Heart left ventricle (tissue), 16 donors: ENCODE measurements around the gene TTBK2. TPM values are rescaled to one million over a fixed set of nuclear protein-coding genes. Genes with fewer than 3 reads are reported as not detected.

Source experiments
- ATAC-seq, 4 donors: fragments of 200-7000 bp; cut with Tn5 transposase; one replicate each; pipeline ENCODE4 v1.9.1; 2020 to 2022; ENCODE audit warnings: moderate library complexity in 4 of 4, mild to moderate bottlenecking in 3 of 4, moderate number of reproducible peaks in 1 of 4
- DNase-seq, 5 donors: peaks; one replicate each; pipeline ENCODE4 v3.0.0-alpha.2; 2020
- H3K27ac ChIP-seq, 12 donors: fragments of 200-600 bp; sonication (generic) in 4 of 12; one replicate each; pipeline versions ENCODE4 v1.5.0 to v1.8.0; 2016 to 2022; ENCODE audit warnings: mild to moderate bottlenecking in 2 of 12
- H3K27me3 ChIP-seq, 9 donors: fragments of 200-600 bp; sonication (generic) in 2 of 9; one replicate each; pipeline versions ENCODE4 v1.5.1 to v1.8.0; 2016 to 2022; ENCODE audit warnings: mild to moderate bottlenecking in 3 of 9
- H3K36me3 ChIP-seq, 9 donors: fragments of 200-600 bp; sonication (generic) in 2 of 9; one replicate each; pipeline versions ENCODE4 v1.5.0 to v1.8.0; 2018 to 2022; ENCODE audit warnings: mild to moderate bottlenecking in 2 of 9
- H3K4me1 ChIP-seq, 12 donors: fragments of 200-600 bp; sonication (generic) in 4 of 12; one replicate each; pipeline versions ENCODE4 v1.5.0 to v1.8.0; 2016 to 2022; ENCODE audit warnings: mild to moderate bottlenecking in 3 of 12
- H3K4me3 ChIP-seq, 12 donors: fragments of 200-600 bp; sonication (generic) in 4 of 12; one replicate each; pipeline versions ENCODE4 v1.5.0 to v1.8.0; 2017 to 2022; ENCODE audit warnings: mild to moderate bottlenecking in 9 of 12, moderate library complexity in 4 of 12
- H3K9me3 ChIP-seq, 12 donors: fragments of 200-600 bp; sonication (generic) in 4 of 12; one replicate each; pipeline versions ENCODE4 v1.5.0 to v1.8.0; 2016 to 2022; ENCODE audit warnings: mild to moderate bottlenecking in 1 of 12
- POLR2A ChIP-seq, 2 donors: fragments of 450-650 bp; IDR thresholded peaks; one replicate each; pipeline ENCODE4 v1.6.1; 2017; ENCODE audit warnings: antibody characterized with exemption in 2 of 2, mild to moderate bottlenecking in 2 of 2, moderate library complexity in 2 of 2
- WGBS, 4 donors: extraction: QIAGEN DNeasy Blood & Tissue Kit in 2 of 4; methylation state at CpG; one replicate each; pipeline versions ENCODE4 v1.1.5 to v1.1.7; 2013 to 2018; 5-methylcytosine and 5-hydroxymethylcytosine counted together
- intact Hi-C, 10 donors: fragments of 100-400 bp; cut with DNase I; formaldehyde crosslinking; loops; one replicate each; pipeline versions ENCODE4 v1.11.1 to v1.14.2; 2022
- polyA plus RNA-seq, 2 donors: library from polyadenylated mRNA; stranded (reverse); fragments of 200-250 nt; gene quantifications; one replicate each; pipeline ENCODE4 v1.2.3, GENCODE V29; 2013
- total RNA-seq, 9 donors: library from RNA; depleted of rRNA in 2 of 9; stranded (reverse); fragments of >200 nt in 2 of 9; fragmentation: NEBNext Ultra II Directional in 3 of 9; extraction: Animal tissue kit (Norgen Biotek cat#: 25700) in 3 of 9; gene quantifications; one replicate each; pipeline versions ENCODE4 v1.1.0 to v1.2.4, GENCODE V29; 2016 to 2023
- TF ChIP-seq, protein P1 (sequence below), 12 donors: fragments of 200-600 bp; sonication (generic) in 4 of 12; IDR thresholded peaks; one replicate each; pipeline versions ENCODE4 v1.5.0 to v1.8.0; 2018 to 2022; ENCODE audit warnings: antibody characterized with exemption in 12 of 12, mild to moderate bottlenecking in 5 of 12
- donor health status: ischemic (EF 13 %, LVEDD 7.1; RV severe dilation, severe dysfunction).
- donor health status: healthy with polysubstance abuse.
- donor health status: DM: no; HTN: yes; CAD: no.
- donor health status: DM: no; HTN: no; CAD: no.
- donor health status: ischemic (EF 25% LVEDD 6.9; RV normal size, moderate dysfunction).
- donor health status: ischemic (EF 25% LVEDD 5.7; RV mildly dilated, moderate dysfunction).
- donor health status: healthy.
- donor health status: DM: yes; HTN: yes; CAD: no.
- donor health status: ischemic (EF 35%, LVEDD 5.7; RV mildly dilated, moderate dysfunction).
- donor health status: nonischemic (EF 11% LVEDD 7.7; RV severe dilation, severe dysfunction).
- donor health status: DM: yes; HTN: yes; CAD: no.
- donor health status: PGD.
- donor health status: ischemic (EF 29% LVEDD 5.4; RV normal size, mild dysfunction).
- donor health status: nonischemic (EF 23%, LVEDD 6.1; RV moderate dilation, normal function).

Gene TTBK2
- total and polyA plus RNA-seq, 11 donors, result 4.9 to 27.9 (median 19.1) TPM

DNA sequence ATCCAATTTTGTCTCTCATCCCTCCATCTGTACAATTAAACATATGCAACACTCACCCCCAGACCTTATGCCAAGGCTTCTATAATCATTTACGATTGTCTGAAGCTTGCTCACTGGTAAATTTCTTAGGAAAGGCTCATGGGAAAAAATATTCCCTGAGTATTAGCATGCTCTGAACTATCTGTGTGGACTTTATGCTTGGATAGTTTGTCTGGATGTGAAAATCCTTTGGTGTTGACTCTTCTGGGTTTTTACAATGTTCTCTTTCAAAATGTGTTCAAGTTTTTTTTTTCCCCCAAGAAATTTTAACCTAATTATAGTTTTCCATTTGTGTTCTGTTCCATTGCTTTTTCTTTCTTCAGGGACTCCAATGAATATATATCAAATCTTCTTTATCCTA is 19.9 kb upstream of the TTBK2 start:
- no peak overlapping the region for H3K4me3 ChIP-seq
- intact Hi-C loops, result no loop called here
- peaks cover 0 to 35% (median 23%) of the 10 kb centered on the region in 9 donors for H3K36me3 ChIP-seq
- ATAC-seq, result no peak
- H3K27me3 ChIP-seq, result no peaks in the 10 kb centered on the region
- TF ChIP-seq POLR2A (IDR thresholded peaks at IDR 0.05), result no peak
- TF ChIP-seq, protein P1, sequence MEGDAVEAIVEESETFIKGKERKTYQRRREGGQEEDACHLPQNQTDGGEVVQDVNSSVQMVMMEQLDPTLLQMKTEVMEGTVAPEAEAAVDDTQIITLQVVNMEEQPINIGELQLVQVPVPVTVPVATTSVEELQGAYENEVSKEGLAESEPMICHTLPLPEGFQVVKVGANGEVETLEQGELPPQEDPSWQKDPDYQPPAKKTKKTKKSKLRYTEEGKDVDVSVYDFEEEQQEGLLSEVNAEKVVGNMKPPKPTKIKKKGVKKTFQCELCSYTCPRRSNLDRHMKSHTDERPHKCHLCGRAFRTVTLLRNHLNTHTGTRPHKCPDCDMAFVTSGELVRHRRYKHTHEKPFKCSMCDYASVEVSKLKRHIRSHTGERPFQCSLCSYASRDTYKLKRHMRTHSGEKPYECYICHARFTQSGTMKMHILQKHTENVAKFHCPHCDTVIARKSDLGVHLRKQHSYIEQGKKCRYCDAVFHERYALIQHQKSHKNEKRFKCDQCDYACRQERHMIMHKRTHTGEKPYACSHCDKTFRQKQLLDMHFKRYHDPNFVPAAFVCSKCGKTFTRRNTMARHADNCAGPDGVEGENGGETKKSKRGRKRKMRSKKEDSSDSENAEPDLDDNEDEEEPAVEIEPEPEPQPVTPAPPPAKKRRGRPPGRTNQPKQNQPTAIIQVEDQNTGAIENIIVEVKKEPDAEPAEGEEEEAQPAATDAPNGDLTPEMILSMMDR (IDR thresholded peaks at IDR 0.05), result no peak
- H3K4me1 ChIP-seq, result no peaks in the 10 kb centered on the region
- WGBS, 4 donors, result 79 to 96% (median 89%) methylated on average over 1 of the region's 1 CpG
- H3K27ac ChIP-seq, result no peak overlapping the region
- DNase-seq, result no peak
- peaks cover 0 to 7% (median 0%) of the 10 kb centered on the region in 12 donors for H3K9me3 ChIP-seq

- no peaks in the 10 kb centered on the region for H3K4me1 ChIP-seq
- WGBS, 4 donors, result 90 to 95% (median 94%) methylated on average over 6 to 8 of the region's 8 CpGs
- DNase-seq (no peak), ATAC-seq (no peak)
- no peak overlapping the region for H3K27ac ChIP-seq
- H3K27me3 ChIP-seq, result no peaks in the 10 kb centered on the region
- no peak for TF ChIP-seq POLR2A (IDR thresholded peaks at IDR 0.05)
- TF ChIP-seq, protein P1 (IDR thresholded peaks at IDR 0.05), result no peak
- peaks cover 0 to 28% (median 17%) of the 10 kb centered on the region in 9 donors for H3K36me3 ChIP-seq
- intact Hi-C loops, result no loop called here
- no peak overlapping the region for H3K4me3 ChIP-seq
- H3K9me3 ChIP-seq, result peaks cover 0 to 7% (median 0%) of the 10 kb centered on the region in 12 donors
Measured at GRCh38 chr15:42939841-42940240, 19.3 kb upstream of the TTBK2 start.

GRCh38 chr15:42937143-42937542 is 16.6 kb upstream of the TTBK2 start:
- Histone ChIP-seq H3K36me3 (peaks cover 0 to 1% (median 0%) of the 10 kb centered on the region in 9 donors), H3K4me3 (no peak overlapping the region), H3K9me3 (peaks cover 0 to 7% (median 0%) of the 10 kb centered on the region in 12 donors), H3K27ac (no peak overlapping the region), H3K27me3 (no peaks in the 10 kb centered on the region), H3K4me1 (no peaks in the 10 kb centered on the region)
- TF ChIP-seq, protein P1 (IDR thresholded peaks at IDR 0.05), result no peak
- no peak for TF ChIP-seq POLR2A (IDR thresholded peaks at IDR 0.05)
- no peak for ATAC-seq
- DNase-seq, result no peak
- intact Hi-C loops, result no loop called here

GRCh38 chr15:42933886-42934667 is 13.5 kb upstream of the TTBK2 start:
- H3K36me3 ChIP-seq, result no peaks in the 10 kb centered on the region
- no peak for DNase-seq
- H3K27me3 ChIP-seq, result no peaks in the 10 kb centered on the region
- 76 to 94% (median 81%) methylated on average over 7 of the region's 7 CpGs for WGBS, 4 donors
- TF ChIP-seq, protein P1 (IDR thresholded peaks at IDR 0.05), result no peak
- TF ChIP-seq POLR2A (IDR thresholded peaks at IDR 0.05), result no peak
- H3K4me3 ChIP-seq, result no peak overlapping the region
- peaks cover 0 to 7% (median 0%) of the 10 kb centered on the region in 12 donors for H3K9me3 ChIP-seq
- H3K4me1 ChIP-seq, result peaks cover 0 to 5% (median 0%) of the 10 kb centered on the region in 12 donors
- intact Hi-C loops, result no loop called here
- no peak for ATAC-seq
- H3K27ac ChIP-seq, result no peak overlapping the region
